Measurements from ENCODE around the gene CDHR4. TPM values are rescaled to one million over a fixed set of nuclear protein-coding genes. Genes with fewer than 3 reads are reported as not detected.
A peak's percentile ranks its signal among the peaks of the same experiment; 100 is the strongest.
"Not testable (repeated sequence)": the region's sequence is repeated elsewhere in the genome, so short reads cannot be mapped to it uniquely, and the experiment has no call there.

CDHR4 gene
- total RNA-seq, 4 donors from 2014 or later: 1.0 TPM; not detected in 3

DNA sequence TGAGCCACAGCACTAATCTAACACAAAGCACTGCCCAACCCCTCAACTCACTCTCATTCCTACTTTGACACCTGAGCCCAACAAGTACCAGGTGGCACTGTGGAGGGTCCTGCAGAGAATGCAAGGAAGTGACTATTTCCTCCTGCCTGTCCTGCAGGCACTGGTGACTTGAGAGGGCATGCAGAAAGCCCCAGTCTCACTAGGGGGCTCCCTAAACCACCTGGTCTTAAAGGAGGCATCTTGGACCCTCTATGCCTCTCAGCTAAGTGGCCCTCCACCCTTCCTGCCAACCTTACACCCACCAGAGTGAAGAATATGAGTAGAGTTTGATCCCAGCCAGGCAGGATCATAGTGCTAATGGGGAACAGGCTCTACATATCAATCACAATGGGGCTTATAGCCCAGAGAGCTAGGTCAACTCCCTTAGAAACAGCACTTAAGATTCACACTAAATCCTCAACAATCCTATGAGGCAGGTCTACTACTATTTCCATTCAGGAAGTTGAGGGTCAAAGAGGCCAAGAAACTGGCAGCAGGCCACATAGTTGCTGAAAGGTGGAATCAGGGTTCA, 41.5 kb upstream of the CDHR4 start:
- Histone ChIP-seq H3K4me3 (no peak overlapping the region), H3K36me3 (no peaks in the 10 kb centered on the region), H3K27me3 (no peaks in the 10 kb centered on the region), H3K27ac (no peak overlapping the region), H3K4me1 (peaks cover 0 to 8% (median 0%) of the 10 kb centered on the region in 4 donors), H3K9me3 (no peaks in the 10 kb centered on the region)
- DNase-seq: peak in 1 of 3 donors; percentile 55
- TF ChIP-seq, protein P1, sequence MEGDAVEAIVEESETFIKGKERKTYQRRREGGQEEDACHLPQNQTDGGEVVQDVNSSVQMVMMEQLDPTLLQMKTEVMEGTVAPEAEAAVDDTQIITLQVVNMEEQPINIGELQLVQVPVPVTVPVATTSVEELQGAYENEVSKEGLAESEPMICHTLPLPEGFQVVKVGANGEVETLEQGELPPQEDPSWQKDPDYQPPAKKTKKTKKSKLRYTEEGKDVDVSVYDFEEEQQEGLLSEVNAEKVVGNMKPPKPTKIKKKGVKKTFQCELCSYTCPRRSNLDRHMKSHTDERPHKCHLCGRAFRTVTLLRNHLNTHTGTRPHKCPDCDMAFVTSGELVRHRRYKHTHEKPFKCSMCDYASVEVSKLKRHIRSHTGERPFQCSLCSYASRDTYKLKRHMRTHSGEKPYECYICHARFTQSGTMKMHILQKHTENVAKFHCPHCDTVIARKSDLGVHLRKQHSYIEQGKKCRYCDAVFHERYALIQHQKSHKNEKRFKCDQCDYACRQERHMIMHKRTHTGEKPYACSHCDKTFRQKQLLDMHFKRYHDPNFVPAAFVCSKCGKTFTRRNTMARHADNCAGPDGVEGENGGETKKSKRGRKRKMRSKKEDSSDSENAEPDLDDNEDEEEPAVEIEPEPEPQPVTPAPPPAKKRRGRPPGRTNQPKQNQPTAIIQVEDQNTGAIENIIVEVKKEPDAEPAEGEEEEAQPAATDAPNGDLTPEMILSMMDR (IDR thresholded peaks at IDR 0.05): peak in 4 of 6 experiments; percentile 8 to 20 (median 18)
- TF ChIP-seq POLR2A (IDR thresholded peaks at IDR 0.05): no peak

DNA sequence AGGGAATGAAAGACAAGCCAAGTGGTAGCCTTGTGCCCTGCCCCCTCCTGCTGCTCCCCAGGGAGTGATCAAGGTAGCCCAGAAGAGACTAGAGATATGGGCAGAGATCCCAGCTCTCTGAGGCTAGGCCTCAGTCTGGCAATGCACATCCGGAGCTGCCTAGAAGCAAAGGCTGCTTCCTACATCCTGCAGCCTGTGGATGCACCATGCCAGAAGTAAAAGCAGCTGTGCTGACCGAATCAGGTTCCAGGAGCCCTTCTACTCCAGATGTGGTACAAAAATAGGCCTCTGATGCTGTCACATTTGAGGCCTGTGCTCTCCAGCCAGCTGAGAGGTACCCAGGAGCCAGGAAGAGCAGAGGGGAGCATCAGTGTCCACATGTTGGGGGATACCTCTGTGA, 40.7 kb upstream of the CDHR4 start:
- Histone ChIP-seq H3K9me3 (no peaks in the 10 kb centered on the region), H3K27ac (no peak overlapping the region), H3K27me3 (no peaks in the 10 kb centered on the region), H3K4me1 (peaks cover 0 to 5% (median 0%) of the 10 kb centered on the region in 4 donors), H3K36me3 (no peaks in the 10 kb centered on the region), H3K4me3 (no peak overlapping the region)
- DNase-seq: no peak
- TF ChIP-seq, protein P1 (IDR thresholded peaks at IDR 0.05): no peak
- TF ChIP-seq POLR2A (IDR thresholded peaks at IDR 0.05): no peak

DNA sequence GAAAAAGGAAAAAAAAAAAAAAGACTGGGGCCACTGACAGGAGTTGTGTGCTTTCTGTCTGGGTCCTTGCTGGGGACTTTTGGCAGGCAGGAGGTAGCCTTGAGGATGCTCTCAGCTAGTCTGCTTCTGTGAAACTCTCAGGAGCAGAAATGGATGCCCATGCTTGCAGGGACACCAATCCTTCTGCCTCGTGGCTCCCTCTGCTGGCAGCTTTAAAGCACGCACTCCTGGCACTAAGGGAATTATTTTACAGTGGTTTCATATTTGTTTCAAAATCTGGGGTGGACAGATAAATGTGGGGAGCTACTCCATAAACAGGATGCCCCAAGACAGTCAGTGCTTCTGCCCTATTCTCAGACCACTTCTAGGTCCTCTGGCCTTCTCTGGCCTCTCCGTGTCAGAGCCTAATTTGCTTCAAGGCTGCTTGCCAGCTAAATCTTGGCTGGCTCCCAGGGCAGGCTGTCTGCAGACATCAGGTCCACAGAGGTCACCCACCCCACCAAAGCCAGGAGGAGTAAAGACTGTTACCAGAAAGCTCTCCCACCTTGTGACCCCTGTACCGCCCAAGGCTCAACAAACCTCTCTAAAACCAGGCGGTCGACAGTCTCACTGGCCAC, 39.6 kb upstream of the CDHR4 start:
- peak overlapping the region in 1 of 4 donors; percentile 28 for H3K27ac ChIP-seq
- TF ChIP-seq, protein P1 (IDR thresholded peaks at IDR 0.05): peak; percentile 88 to 95 (median 90)
- no peak for TF ChIP-seq POLR2A (IDR thresholded peaks at IDR 0.05)
- H3K36me3 ChIP-seq: no peaks in the 10 kb centered on the region
- H3K27me3 ChIP-seq: no peaks in the 10 kb centered on the region
- DNase-seq: peak; percentile 82 to 95 (median 87)
- peaks cover 0 to 5% (median 0%) of the 10 kb centered on the region in 4 donors for H3K4me1 ChIP-seq
- no peaks in the 10 kb centered on the region for H3K9me3 ChIP-seq
- H3K4me3 ChIP-seq: no peak overlapping the region

DNA sequence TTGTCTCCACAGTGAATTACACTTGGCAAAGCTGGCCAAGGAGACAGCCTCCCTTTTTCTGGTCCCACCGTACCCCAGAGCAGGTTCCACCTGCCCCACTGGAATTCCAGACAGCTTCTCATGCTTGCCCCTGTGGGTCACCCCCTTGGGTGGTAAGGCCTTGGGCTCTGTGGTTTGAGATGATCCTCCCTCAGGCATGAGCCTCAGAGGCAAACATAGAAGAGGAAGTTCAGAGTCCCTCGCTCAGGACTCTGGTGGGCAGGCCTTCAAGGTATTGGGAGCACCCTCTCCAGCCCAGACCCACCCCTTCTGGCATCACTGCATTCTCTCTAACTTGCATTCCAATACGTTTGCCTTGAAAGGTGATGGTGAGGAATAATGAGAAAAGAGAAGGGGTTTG, 31.7 kb upstream of the CDHR4 start:
- H3K27ac ChIP-seq: no peak overlapping the region
- no peak for TF ChIP-seq POLR2A (IDR thresholded peaks at IDR 0.05)
- TF ChIP-seq, protein P1 (IDR thresholded peaks at IDR 0.05): no peak

DNA sequence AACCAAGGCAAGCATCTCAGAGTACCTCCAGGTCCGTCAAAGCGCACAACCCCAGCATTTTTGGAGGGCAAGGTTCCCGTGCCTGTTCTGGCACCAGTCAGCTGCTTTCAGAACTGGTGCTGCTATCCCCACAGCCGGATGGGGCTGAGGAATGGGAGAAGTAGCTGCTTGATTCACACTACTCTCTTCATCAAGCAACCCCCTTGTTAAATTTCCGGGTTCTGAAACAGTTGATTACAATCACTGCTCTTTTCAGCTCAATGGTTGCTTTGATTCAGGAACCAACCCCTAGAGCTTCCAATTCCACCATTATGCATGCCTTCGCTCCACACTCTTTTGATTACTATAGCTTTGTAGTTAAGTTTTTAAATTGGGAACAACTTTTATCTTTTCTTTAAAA, 26.3 kb upstream of the CDHR4 start:
- no peaks in the 10 kb centered on the region for H3K4me1 ChIP-seq
- H3K4me3 ChIP-seq: no peak overlapping the region
- H3K36me3 ChIP-seq: no peaks in the 10 kb centered on the region
- H3K9me3 ChIP-seq: no peaks in the 10 kb centered on the region
- no peaks in the 10 kb centered on the region for H3K27me3 ChIP-seq
- TF ChIP-seq POLR2A (IDR thresholded peaks at IDR 0.05): no peak
- TF ChIP-seq, protein P1 (IDR thresholded peaks at IDR 0.05): no peak
- no peak overlapping the region for H3K27ac ChIP-seq
- no peak for DNase-seq

More for the DNA sequence above, 31.7 kb upstream of the CDHR4 start:
- no peaks in the 10 kb centered on the region for H3K4me1 ChIP-seq
- H3K36me3 ChIP-seq: no peaks in the 10 kb centered on the region
- no peak overlapping the region for H3K4me3 ChIP-seq
- DNase-seq: no peak
- no peaks in the 10 kb centered on the region for H3K9me3 ChIP-seq
- no peaks in the 10 kb centered on the region for H3K27me3 ChIP-seq

DNA sequence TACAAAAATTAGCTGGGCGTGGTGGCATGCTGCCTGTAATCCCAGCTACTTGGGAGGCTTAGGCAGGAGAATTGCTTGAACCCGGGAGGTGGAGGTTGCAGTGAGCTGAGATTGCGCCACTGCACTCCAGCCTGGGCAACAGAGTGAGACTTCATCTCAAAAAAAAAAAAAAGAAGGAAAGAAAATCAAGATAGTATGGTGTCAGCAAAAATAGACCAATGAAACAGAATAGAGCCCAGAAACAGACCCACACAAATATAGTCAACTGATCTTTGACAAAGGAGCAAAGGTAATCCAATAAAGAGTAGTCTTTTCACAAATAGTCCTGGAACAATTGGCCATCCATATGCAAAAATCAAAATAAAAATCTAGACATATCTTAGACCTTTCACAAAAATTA, 23.5 kb upstream of the CDHR4 start:
- not testable (repeated sequence) for H3K36me3 ChIP-seq, DNase-seq, H3K9me3 ChIP-seq, H3K4me3 ChIP-seq, H3K27ac ChIP-seq, H3K27me3 ChIP-seq, H3K4me1 ChIP-seq
